ENCODE results near the gene UBN2.
A peak's percentile ranks its signal among the peaks of the same experiment; 100 is the strongest.

UBN2 gene

DNA sequence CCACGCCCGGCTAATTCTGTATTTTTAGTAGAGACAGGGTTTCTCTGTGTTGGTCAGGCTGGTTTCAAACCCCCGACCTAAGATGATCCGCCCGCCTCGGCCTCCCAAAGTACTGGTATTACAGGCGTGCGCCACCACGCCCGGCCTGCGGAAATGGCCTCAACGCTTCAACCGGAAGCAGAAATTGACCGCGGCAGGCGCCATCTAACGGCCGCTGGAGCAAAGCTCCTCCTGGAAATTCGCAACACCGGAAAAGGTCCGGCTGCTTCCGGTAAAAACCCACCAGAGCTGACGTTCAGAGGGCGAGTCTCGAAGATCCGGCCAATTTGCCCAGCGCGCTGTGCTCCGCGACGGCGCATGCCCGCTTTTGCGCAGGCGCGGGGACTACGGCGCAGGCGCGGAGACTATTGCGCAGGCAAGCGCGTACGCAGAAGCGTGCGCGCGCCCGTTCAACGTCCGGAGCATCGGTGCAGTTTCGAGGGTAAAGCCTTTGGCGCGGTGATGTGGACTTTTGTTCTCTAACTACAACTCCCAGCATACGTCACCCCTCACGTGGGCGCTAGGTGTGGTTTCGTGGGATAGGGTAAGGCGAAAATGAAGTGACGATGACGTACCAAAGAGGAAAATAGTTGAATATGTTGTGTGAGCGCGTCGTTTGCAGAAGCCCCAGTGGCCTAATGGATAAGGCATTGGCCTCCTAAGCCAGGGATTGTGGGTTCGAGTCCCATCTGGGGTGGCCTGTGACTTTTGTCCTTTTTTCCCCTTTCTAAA lies 109.2 kb downstream of the UBN2 start (continued):
- TF ChIP-seq KLF16 (tag by site-specific recombination; IDR thresholded peaks at IDR 0.05) (peak; percentile 83), ZNF521 (tag by site-specific recombination; IDR thresholded peaks at IDR 0.05) (no peak), ZNF404 (tag by site-specific recombination; IDR thresholded peaks at IDR 0.05) (no peak), ZNF514 (tag by site-specific recombination; IDR thresholded peaks at IDR 0.05) (no peak), ZNF571 (tag by site-specific recombination; IDR thresholded peaks at IDR 0.05) (no peak), ZBTB8A (tag by site-specific recombination; IDR thresholded peaks at IDR 0.05) (no peak; the same call in 1 of the 2 replicates), ZNF624 (tag by site-specific recombination; IDR thresholded peaks at IDR 0.05) (no peak), ZNF660 (tag by site-specific recombination; IDR thresholded peaks at IDR 0.05) (peak; percentile 80), ZFP37 (tag by site-specific recombination; IDR thresholded peaks at IDR 0.05) (no peak; the same call in 1 of the 2 replicates), ZNF837 (tag by site-specific recombination; IDR thresholded peaks at IDR 0.05) (no peak), ZBTB1 (tag by site-specific recombination; IDR thresholded peaks at IDR 0.05) (0 out of 2 replicates have a peak, but pooled peaks have one; percentile 45), ZNF354C (tag by site-specific recombination; IDR thresholded peaks at IDR 0.05; ENCODE audit: borderline replicate concordance, low read depth) (peak; percentile 9; the same call in 1 of the 2 replicates), ZNF501 (tag by site-specific recombination; IDR thresholded peaks at IDR 0.05) (peak; percentile 69), KLF8 (tag by site-specific recombination; IDR thresholded peaks at IDR 0.05) (peak; percentile 60), GFI1B (tag by site-specific recombination; IDR thresholded peaks at IDR 0.05) (no peak), ZNF600 (tag by site-specific recombination; IDR thresholded peaks at IDR 0.05) (peak; percentile 99), ZNF394 (tag by site-specific recombination; IDR thresholded peaks at IDR 0.05; ENCODE audit: borderline replicate concordance) (peak; percentile 27; the same call in 1 of the 2 replicates), HOXD13 (CRISPR knock-in tag; IDR thresholded peaks at IDR 0.05; ENCODE audit: borderline replicate concordance) (0 out of 2 replicates have a peak, but pooled peaks have one; percentile 16)
- TF ChIP-seq, protein P1, sequence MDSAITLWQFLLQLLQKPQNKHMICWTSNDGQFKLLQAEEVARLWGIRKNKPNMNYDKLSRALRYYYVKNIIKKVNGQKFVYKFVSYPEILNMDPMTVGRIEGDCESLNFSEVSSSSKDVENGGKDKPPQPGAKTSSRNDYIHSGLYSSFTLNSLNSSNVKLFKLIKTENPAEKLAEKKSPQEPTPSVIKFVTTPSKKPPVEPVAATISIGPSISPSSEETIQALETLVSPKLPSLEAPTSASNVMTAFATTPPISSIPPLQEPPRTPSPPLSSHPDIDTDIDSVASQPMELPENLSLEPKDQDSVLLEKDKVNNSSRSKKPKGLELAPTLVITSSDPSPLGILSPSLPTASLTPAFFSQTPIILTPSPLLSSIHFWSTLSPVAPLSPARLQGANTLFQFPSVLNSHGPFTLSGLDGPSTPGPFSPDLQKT (IDR thresholded peaks at IDR 0.05; ENCODE audit: borderline replicate concordance, low read depth, low read length) = peak; percentile 30; the same call in 1 of the 2 replicates
- TF ChIP-seq, protein P2, sequence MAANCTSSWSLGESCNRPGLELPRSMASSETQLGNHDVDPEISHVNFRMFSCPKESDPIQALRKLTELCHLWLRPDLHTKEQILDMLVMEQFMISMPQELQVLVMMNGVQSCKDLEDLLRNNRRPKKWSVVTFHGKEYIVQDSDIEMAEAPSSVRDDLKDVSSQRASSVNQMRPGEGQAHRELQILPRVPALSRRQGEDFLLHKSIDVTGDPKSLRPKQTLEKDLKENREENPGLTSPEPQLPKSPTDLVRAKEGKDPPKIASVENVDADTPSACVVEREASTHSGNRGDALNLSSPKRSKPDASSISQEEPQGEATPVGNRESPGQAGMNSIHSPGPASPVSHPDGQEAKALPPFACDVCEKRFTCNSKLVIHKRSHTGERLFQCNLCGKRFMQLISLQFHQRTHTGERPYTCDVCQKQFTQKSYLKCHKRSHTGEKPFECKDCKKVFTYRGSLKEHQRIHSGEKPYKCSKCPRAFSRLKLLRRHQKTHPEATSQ (tag by site-specific recombination; IDR thresholded peaks at IDR 0.05) = peak; percentile 92; the same call in 1 of the 2 replicates
- TF ChIP-seq, protein P3, sequence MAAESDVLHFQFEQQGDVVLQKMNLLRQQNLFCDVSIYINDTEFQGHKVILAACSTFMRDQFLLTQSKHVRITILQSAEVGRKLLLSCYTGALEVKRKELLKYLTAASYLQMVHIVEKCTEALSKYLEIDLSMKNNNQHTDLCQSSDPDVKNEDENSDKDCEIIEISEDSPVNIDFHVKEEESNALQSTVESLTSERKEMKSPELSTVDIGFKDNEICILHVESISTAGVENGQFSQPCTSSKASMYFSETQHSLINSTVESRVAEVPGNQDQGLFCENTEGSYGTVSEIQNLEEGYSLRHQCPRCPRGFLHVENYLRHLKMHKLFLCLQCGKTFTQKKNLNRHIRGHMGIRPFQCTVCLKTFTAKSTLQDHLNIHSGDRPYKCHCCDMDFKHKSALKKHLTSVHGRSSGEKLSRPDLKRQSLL (tag by site-specific recombination; IDR thresholded peaks at IDR 0.05) = no peak; the same call in 1 of the 2 replicates
- TF ChIP-seq, protein P4, sequence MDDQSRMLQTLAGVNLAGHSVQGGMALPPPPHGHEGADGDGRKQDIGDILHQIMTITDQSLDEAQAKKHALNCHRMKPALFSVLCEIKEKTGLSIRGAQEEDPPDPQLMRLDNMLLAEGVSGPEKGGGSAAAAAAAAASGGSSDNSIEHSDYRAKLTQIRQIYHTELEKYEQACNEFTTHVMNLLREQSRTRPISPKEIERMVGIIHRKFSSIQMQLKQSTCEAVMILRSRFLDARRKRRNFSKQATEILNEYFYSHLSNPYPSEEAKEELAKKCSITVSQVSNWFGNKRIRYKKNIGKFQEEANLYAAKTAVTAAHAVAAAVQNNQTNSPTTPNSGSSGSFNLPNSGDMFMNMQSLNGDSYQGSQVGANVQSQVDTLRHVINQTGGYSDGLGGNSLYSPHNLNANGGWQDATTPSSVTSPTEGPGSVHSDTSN (CRISPR knock-in tag; IDR thresholded peaks at IDR 0.05) = peak; percentile 71
- TF ChIP-seq, protein P5, sequence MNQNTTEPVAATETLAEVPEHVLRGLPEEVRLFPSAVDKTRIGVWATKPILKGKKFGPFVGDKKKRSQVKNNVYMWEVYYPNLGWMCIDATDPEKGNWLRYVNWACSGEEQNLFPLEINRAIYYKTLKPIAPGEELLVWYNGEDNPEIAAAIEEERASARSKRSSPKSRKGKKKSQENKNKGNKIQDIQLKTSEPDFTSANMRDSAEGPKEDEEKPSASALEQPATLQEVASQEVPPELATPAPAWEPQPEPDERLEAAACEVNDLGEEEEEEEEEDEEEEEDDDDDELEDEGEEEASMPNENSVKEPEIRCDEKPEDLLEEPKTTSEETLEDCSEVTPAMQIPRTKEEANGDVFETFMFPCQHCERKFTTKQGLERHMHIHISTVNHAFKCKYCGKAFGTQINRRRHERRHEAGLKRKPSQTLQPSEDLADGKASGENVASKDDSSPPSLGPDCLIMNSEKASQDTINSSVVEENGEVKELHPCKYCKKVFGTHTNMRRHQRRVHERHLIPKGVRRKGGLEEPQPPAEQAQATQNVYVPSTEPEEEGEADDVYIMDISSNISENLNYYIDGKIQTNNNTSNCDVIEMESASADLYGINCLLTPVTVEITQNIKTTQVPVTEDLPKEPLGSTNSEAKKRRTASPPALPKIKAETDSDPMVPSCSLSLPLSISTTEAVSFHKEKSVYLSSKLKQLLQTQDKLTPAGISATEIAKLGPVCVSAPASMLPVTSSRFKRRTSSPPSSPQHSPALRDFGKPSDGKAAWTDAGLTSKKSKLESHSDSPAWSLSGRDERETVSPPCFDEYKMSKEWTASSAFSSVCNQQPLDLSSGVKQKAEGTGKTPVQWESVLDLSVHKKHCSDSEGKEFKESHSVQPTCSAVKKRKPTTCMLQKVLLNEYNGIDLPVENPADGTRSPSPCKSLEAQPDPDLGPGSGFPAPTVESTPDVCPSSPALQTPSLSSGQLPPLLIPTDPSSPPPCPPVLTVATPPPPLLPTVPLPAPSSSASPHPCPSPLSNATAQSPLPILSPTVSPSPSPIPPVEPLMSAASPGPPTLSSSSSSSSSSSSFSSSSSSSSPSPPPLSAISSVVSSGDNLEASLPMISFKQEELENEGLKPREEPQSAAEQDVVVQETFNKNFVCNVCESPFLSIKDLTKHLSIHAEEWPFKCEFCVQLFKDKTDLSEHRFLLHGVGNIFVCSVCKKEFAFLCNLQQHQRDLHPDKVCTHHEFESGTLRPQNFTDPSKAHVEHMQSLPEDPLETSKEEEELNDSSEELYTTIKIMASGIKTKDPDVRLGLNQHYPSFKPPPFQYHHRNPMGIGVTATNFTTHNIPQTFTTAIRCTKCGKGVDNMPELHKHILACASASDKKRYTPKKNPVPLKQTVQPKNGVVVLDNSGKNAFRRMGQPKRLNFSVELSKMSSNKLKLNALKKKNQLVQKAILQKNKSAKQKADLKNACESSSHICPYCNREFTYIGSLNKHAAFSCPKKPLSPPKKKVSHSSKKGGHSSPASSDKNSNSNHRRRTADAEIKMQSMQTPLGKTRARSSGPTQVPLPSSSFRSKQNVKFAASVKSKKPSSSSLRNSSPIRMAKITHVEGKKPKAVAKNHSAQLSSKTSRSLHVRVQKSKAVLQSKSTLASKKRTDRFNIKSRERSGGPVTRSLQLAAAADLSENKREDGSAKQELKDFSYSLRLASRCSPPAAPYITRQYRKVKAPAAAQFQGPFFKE (tag by site-specific recombination; IDR thresholded peaks at IDR 0.05; ENCODE audit: borderline replicate concordance) = no peak
- TF ChIP-seq, protein P6, sequence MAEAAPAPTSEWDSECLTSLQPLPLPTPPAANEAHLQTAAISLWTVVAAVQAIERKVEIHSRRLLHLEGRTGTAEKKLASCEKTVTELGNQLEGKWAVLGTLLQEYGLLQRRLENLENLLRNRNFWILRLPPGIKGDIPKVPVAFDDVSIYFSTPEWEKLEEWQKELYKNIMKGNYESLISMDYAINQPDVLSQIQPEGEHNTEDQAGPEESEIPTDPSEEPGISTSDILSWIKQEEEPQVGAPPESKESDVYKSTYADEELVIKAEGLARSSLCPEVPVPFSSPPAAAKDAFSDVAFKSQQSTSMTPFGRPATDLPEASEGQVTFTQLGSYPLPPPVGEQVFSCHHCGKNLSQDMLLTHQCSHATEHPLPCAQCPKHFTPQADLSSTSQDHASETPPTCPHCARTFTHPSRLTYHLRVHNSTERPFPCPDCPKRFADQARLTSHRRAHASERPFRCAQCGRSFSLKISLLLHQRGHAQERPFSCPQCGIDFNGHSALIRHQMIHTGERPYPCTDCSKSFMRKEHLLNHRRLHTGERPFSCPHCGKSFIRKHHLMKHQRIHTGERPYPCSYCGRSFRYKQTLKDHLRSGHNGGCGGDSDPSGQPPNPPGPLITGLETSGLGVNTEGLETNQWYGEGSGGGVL (tag by site-specific recombination; IDR thresholded peaks at IDR 0.05) = no peak
- TF ChIP-seq, protein P7, sequence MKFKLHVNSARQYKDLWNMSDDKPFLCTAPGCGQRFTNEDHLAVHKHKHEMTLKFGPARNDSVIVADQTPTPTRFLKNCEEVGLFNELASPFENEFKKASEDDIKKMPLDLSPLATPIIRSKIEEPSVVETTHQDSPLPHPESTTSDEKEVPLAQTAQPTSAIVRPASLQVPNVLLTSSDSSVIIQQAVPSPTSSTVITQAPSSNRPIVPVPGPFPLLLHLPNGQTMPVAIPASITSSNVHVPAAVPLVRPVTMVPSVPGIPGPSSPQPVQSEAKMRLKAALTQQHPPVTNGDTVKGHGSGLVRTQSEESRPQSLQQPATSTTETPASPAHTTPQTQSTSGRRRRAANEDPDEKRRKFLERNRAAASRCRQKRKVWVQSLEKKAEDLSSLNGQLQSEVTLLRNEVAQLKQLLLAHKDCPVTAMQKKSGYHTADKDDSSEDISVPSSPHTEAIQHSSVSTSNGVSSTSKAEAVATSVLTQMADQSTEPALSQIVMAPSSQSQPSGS (tag by site-specific recombination; IDR thresholded peaks at IDR 0.05; ENCODE audit: low read depth) = peak; percentile 99
